H1 (cell line): ENCODE data around the gene SFR1. TPM values are rescaled to one million over a fixed set of nuclear protein-coding genes. Genes with fewer than 3 reads are reported as not detected.

ENCODE experiments used
- FOSL1 ChIP-seq: IDR thresholded peaks from 2 replicates; pipeline ENCODE4 v1.6.1; 2011; ENCODE audit warnings: mild to moderate bottlenecking, low read depth, low read length, moderate library complexity; ENCODE audit not compliant: insufficient read depth
- SIN3A ChIP-seq, 2 experiments: IDR thresholded peaks in 1 of 2; conservative IDR thresholded peaks in 1 of 2; 2 replicates each; pipeline ENCODE4 v1.6.1; 2011 to 2012; ENCODE audit warnings: low read length in 2 of 2, improper control_type of control experiment in 1 of 2, low read depth in 1 of 2, mild to moderate bottlenecking in 1 of 2
- SUZ12 ChIP-seq: fragments of 200-600 bp; sonication (generic); IDR thresholded peaks from 2 replicates; pipeline ENCODE4 v1.6.1; 2012; ENCODE audit warnings: mild to moderate bottlenecking, inconsistent platforms, low read length, moderate library complexity, mixed read lengths
- polyA plus RNA-seq, 7 experiments: library from polyadenylated mRNA; depleted of rRNA in 3 of 7; stranded (reverse) in 5 of 7; unstranded in 2 of 7; fragments of >200 nt in 5 of 7; fragments of 200-250 nt in 2 of 7; gene quantifications; 1 replicate in 5 of 7; 2 replicates in 1 of 7; 4 replicates in 1 of 7; pipeline versions ENCODE4 v1.2.1 to v1.2.3, GENCODE V29; 2011 to 2013; ENCODE audit warnings: missing spikeins in 2 of 7, mixed read lengths in 2 of 7
- total RNA-seq: library from RNA; stranded (reverse); fragmentation: NEBNext Ultra II Directional; extraction: Animal tissue kit (Norgen Biotek cat#: 25700); gene quantifications from 2 replicates; pipeline ENCODE4 v1.2.1, GENCODE V29; 2021
- TF ChIP-seq, protein P1 (sequence below): IDR thresholded peaks from 2 replicates; pipeline ENCODE4 v1.6.1; 2012; ENCODE audit warnings: inconsistent platforms

The SFR1 gene
- total and polyA plus RNA-seq, 2 of the 8 experiments (the other 6 are each of a cell fraction or from before 2014, with no cell fraction given) = 3.4 to 7.7 TPM

- TF ChIP-seq, protein P1, sequence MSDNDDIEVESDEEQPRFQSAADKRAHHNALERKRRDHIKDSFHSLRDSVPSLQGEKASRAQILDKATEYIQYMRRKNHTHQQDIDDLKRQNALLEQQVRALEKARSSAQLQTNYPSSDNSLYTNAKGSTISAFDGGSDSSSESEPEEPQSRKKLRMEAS = no peak
- TF ChIP-seq FOSL1 (no peak), SUZ12 (no peak), SIN3A (conservative IDR thresholded peaks at IDR 0.05 in 1 of 2, IDR thresholded peaks at IDR 0.05 in 1 of 2; ENCODE audit: low read depth in 1 of 2, low read length in 2 of 2) (no peak)
Measured at GRCh38 chr10:104085801-104086400, 36.1 kb upstream of the SFR1 start, which contains the start of gene COL17A1 (continued).
